Loucy (cell line): ENCODE measurements around the gene RUNX1.
A peak's percentile ranks its signal among the peaks of the same experiment; 100 is the strongest.

Source experiments
- H2AFZ ChIP-seq: fragments of 200-600 bp; sonication (generic); 2 replicates; pipeline ENCODE4 v1.6.0; 2016; ENCODE audit warnings: antibody characterized with exemption, mild to moderate bottlenecking, low read length, moderate library complexity
- H3F3A ChIP-seq: fragments of 200-600 bp; 2 replicates; pipeline ENCODE4 v1.6.0; 2016; ENCODE audit warnings: antibody characterized with exemption, low read depth, mild to moderate bottlenecking
- H3K27me3 ChIP-seq: fragments of 200-600 bp; sonication (generic); 2 replicates; pipeline ENCODE4 v1.6.1; 2014; ENCODE audit warnings: low read length, mild to moderate bottlenecking; ENCODE audit not compliant: insufficient read depth, poor library complexity, severe bottlenecking
- H3K36me3 ChIP-seq: fragments of 200-600 bp; sonication (generic); 2 replicates; pipeline ENCODE4 v1.6.1; 2016; ENCODE audit warnings: low read length; ENCODE audit not compliant: insufficient read depth
- H3K4me1 ChIP-seq: fragments of 200-600 bp; sonication (generic); 2 replicates; pipeline ENCODE4 v1.5.1; 2014; ENCODE audit warnings: low read length, mild to moderate bottlenecking; ENCODE audit not compliant: insufficient read depth, poor library complexity, severe bottlenecking
- H3K4me2 ChIP-seq: fragments of 200-600 bp; sonication (generic); 2 replicates; pipeline ENCODE4 v1.6.0; 2014; ENCODE audit warnings: antibody characterized with exemption, low read length, low read depth, mild to moderate bottlenecking; ENCODE audit not compliant: poor library complexity, severe bottlenecking
- H3K4me3 ChIP-seq: fragments of 200-600 bp; sonication (generic); 2 replicates; pipeline ENCODE4 v1.5.1; 2014; ENCODE audit warnings: low read length, mild to moderate bottlenecking, mixed read lengths; ENCODE audit not compliant: poor library complexity, severe bottlenecking
- H3K79me2 ChIP-seq: fragments of 200-600 bp; sonication (generic); 2 replicates; pipeline ENCODE4 v1.6.1; 2014; ENCODE audit warnings: low read length; ENCODE audit not compliant: insufficient read depth
- H3K9ac ChIP-seq: fragments of 200-600 bp; sonication (generic); 2 replicates; pipeline ENCODE4 v1.6.0; 2014; ENCODE audit warnings: mild to moderate bottlenecking, low read depth, low read length, moderate library complexity; ENCODE audit not compliant: poor library complexity, severe bottlenecking
- H3K9me2 ChIP-seq: fragments of 200-600 bp; sonication (generic); replicated peaks from 2 replicates; pipeline ENCODE4 v1.6.1; 2016; ENCODE audit warnings: low read depth, low read length, mixed read lengths
- H3K9me3 ChIP-seq: fragments of 200-600 bp; sonication (generic); 2 replicates; pipeline ENCODE4 v1.6.1; 2014; ENCODE audit warnings: mild to moderate bottlenecking, antibody characterized with exemption, low read length, low read depth; ENCODE audit not compliant: insufficient read depth
- H4K20me1 ChIP-seq: fragments of 200-600 bp; sonication (generic); 2 replicates; pipeline ENCODE4 v1.6.0; 2014; ENCODE audit warnings: antibody characterized with exemption, low read length, mild to moderate bottlenecking; ENCODE audit not compliant: insufficient read depth, poor library complexity, severe bottlenecking
- EZH2phosphoT487 ChIP-seq: fragments of 200-600 bp; IDR thresholded peaks from 2 replicates; pipeline ENCODE4 v1.6.1; 2018; ENCODE audit warnings: antibody characterized with exemption, mild to moderate bottlenecking, moderate library complexity, borderline replicate concordance
- TF ChIP-seq, protein P1 (sequence below): fragments of 200-600 bp; sonication (generic); conservative IDR thresholded peaks from 2 replicates; pipeline ENCODE4 v1.5.1; 2014; ENCODE audit warnings: mild to moderate bottlenecking, antibody characterized with exemption, low read length

Gene RUNX1

DNA sequence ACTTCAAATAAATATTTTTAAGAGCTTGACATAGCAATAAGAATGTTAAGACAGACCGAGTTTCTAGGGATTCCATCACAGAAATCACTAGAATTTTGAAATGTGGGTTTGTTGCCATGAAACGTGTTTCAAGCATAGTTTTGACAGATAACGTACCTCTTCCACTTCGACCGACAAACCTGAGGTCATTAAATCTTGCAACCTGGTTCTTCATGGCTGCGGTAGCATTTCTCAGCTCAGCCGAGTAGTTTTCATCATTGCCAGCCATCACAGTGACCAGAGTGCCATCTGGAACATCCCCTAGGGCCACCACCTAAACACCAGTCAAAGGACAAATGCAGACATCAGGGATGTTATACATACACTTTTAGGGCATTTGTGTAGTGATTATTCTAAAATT lies 168.7 kb downstream of the RUNX1 start:
- Histone ChIP-seq H4K20me1 (peaks cover 98% of the 10 kb centered on the region), H3K79me2 (peaks cover 100% of the 10 kb centered on the region), H3F3A (peaks cover 10% of the 10 kb centered on the region; the same call in 1 of the 2 replicates), H3K4me1 (peaks cover 85% of the 10 kb centered on the region), H3K9me3 (no peaks in the 10 kb centered on the region), H3K4me2 (peak overlapping the region; percentile 94), H3K4me3 (peak overlapping the region; percentile 80), H3K36me3 (peaks cover 90% of the 10 kb centered on the region), H3K9ac (peak overlapping the region; percentile 78), H3K9me2 (no peaks in the 10 kb centered on the region), H2AFZ (no peak overlapping the region), H3K27me3 (no peaks in the 10 kb centered on the region)
- TF ChIP-seq, protein P1, sequence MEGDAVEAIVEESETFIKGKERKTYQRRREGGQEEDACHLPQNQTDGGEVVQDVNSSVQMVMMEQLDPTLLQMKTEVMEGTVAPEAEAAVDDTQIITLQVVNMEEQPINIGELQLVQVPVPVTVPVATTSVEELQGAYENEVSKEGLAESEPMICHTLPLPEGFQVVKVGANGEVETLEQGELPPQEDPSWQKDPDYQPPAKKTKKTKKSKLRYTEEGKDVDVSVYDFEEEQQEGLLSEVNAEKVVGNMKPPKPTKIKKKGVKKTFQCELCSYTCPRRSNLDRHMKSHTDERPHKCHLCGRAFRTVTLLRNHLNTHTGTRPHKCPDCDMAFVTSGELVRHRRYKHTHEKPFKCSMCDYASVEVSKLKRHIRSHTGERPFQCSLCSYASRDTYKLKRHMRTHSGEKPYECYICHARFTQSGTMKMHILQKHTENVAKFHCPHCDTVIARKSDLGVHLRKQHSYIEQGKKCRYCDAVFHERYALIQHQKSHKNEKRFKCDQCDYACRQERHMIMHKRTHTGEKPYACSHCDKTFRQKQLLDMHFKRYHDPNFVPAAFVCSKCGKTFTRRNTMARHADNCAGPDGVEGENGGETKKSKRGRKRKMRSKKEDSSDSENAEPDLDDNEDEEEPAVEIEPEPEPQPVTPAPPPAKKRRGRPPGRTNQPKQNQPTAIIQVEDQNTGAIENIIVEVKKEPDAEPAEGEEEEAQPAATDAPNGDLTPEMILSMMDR = no peak
- no peak for TF ChIP-seq EZH2phosphoT487

DNA sequence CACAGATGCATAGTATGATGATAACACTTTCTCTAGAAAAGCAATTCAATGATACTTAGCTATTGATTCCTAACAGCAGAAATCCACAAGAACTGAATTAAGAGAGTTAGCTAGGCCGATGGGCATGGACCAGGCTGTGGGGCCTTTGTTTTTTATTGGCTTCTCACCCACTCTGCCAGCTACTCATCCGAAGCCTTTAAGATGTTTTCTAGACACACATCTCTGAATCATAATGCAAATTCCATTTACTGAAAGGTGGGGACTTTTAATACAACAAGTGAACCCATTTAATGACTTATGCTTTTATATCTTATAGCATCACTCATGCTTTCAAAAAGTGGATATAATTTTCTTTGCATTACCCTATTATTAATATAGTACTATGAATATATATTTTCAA lies 170.2 kb downstream of the RUNX1 start:
- TF ChIP-seq EZH2phosphoT487 = no peak
- TF ChIP-seq, protein P1 = no peak
- Histone ChIP-seq H2AFZ (no peak overlapping the region), H3K9ac (peak overlapping the region; percentile 29), H3K4me2 (peak overlapping the region; percentile 94), H3K4me3 (peak overlapping the region; percentile 80), H3K79me2 (peaks cover 100% of the 10 kb centered on the region), H3K27me3 (no peaks in the 10 kb centered on the region), H3F3A (peaks cover 15% of the 10 kb centered on the region; the same call in 1 of the 2 replicates), H4K20me1 (peaks cover 98% of the 10 kb centered on the region), H3K36me3 (peaks cover 93% of the 10 kb centered on the region), H3K4me1 (peaks cover 83% of the 10 kb centered on the region), H3K9me3 (no peaks in the 10 kb centered on the region), H3K9me2 (no peaks in the 10 kb centered on the region)

DNA sequence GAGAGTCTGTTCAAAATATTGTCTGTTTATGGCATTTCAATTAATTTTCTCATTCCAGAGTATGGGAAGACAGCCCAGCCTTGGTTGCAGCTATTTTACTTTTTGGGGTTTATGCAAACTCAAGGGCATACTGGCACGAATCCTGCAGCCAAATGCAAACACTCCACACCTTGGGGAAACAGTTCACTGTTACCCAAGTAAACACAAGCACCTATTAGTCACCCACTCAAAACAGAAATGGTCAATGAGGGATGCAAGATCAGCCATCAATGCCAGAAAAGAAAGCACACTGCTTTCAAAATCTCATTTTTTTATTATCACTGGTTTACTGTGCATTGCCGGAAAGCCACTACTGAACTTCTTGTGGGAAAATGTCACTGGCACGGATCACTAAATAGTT lies 170.6 kb downstream of the RUNX1 start:
- Histone ChIP-seq H3K79me2 (peaks cover 100% of the 10 kb centered on the region), H3K36me3 (peaks cover 93% of the 10 kb centered on the region), H4K20me1 (peaks cover 98% of the 10 kb centered on the region), H3K4me3 (peak overlapping the region; percentile 80), H3F3A (peaks cover 15% of the 10 kb centered on the region; the same call in 1 of the 2 replicates), H3K9ac (peak overlapping the region; percentile 29), H3K9me2 (no peaks in the 10 kb centered on the region), H2AFZ (no peak overlapping the region), H3K4me2 (peak overlapping the region; percentile 94), H3K9me3 (no peaks in the 10 kb centered on the region), H3K27me3 (no peaks in the 10 kb centered on the region), H3K4me1 (peaks cover 83% of the 10 kb centered on the region)
- TF ChIP-seq, protein P1 = no peak
- TF ChIP-seq EZH2phosphoT487 = no peak
